HG02970 (cell line): ENCODE results near the gene SLC30A9.

ENCODE experiments used
- ATAC-seq: cut with Tn5 transposase; IDR thresholded peaks from one replicate; pipeline ENCODE4 v1.9.1; 2021; ENCODE audit warnings: mild to moderate bottlenecking, moderate library complexity, moderate number of reproducible peaks; ENCODE audit not compliant: unreplicated experiment, low FRiP score

SLC30A9 gene

DNA sequence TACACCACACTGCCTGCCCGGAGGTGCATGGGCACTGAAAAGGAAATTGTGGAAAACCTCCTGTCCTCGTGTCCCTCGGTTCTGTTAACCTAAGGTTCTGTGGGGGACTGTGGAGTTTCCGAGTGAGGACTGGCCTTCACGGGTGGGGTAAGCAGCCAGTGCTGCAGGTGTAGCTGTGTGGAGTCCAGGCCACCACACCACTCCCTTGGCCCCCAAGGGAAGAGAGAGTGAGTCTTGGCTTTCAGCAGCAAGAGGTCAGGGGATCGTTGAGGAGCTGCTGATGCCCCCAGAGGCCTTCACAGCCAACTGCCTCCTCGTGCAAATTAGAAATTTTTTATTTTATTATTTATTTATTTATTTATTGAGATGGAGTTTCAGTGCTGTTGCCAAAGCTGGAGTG, 141.8 kb downstream of the SLC30A9 start:
- ATAC-seq: no peak

DNA sequence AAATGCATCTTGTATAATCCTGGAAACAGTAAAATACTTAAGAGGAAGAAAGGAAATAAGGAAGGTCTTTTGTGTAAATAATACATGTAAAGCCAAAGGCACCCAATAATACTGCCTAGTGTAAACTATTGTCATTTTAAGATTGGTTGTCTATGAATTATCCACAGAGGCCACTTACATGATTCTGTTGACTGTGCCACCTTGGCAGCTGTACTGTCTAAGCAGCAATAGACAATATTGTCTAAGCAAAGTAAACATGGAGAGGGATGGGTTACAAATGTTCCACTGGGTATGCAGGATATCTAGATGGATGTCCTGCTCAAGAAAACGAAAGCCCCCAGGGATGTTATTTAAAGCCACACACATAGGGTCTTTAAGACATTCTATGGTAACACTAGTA, 142.7 kb downstream of the SLC30A9 start:
- ATAC-seq: no peak

DNA sequence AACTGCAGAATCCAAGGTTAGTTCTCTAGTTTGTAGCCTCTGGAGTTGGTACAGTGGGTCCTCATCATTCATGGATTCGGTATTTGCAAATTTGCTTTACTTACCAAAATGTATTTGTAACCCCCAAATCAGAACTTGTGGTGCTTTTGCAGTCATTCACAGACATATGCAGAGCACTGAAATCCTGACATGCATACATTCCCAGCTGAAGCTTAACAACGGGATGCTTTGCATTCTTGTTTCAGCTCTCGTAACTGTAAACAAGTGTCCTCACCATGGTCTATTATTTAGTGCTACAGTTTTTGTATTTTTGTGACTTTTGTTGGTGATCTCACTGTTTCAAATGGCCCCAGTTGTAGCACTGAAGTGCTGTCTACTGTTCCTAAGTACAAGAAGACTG, 146.0 kb downstream of the SLC30A9 start:
- ATAC-seq: no peak
